DOHH2 (cell line): Measurements from ENCODE around the gene ADAP1.

ENCODE experiments used
- H3F3A ChIP-seq: fragments of 200-600 bp; sonication (generic), shearing (Covaris generic); 2 replicates; pipeline ENCODE4 v1.6.0; 2016; ENCODE audit warnings: antibody characterized with exemption, mild to moderate bottlenecking; ENCODE audit not compliant: control insufficient read depth, insufficient read depth
- H3K27ac ChIP-seq: fragments of 200-600 bp; sonication (generic); 2 replicates; pipeline ENCODE4 v1.5.1; 2014; ENCODE audit warnings: low read depth, mild to moderate bottlenecking, low read length, moderate library complexity
- H3K27me3 ChIP-seq: fragments of 200-600 bp; sonication (generic); 2 replicates; pipeline ENCODE4 v1.6.1; 2014; ENCODE audit warnings: mild to moderate bottlenecking, low read length, mixed read lengths; ENCODE audit not compliant: control insufficient read depth
- H3K36me3 ChIP-seq: fragments of 200-600 bp; sonication (generic); 2 replicates; pipeline ENCODE4 v1.6.1; 2014; ENCODE audit warnings: mild to moderate bottlenecking, low read length, moderate library complexity, mixed read lengths; ENCODE audit not compliant: control insufficient read depth
- H3K4me1 ChIP-seq: fragments of 200-600 bp; sonication (generic); 2 replicates; pipeline ENCODE4 v1.6.1; 2014; ENCODE audit warnings: mild to moderate bottlenecking, low read length, mixed read lengths; ENCODE audit not compliant: control insufficient read depth
- H3K4me2 ChIP-seq: fragments of 200-600 bp; sonication (generic); 2 replicates; pipeline ENCODE4 v1.6.0; 2014; ENCODE audit warnings: mild to moderate bottlenecking, low read length, moderate library complexity
- H3K4me3 ChIP-seq: fragments of 200-600 bp; sonication (generic); 2 replicates; pipeline ENCODE4 v1.5.1; 2014; ENCODE audit warnings: mild to moderate bottlenecking, low read length, mixed read lengths
- H3K79me2 ChIP-seq: fragments of 200-600 bp; sonication (generic); 2 replicates; pipeline ENCODE4 v1.6.1; 2014; ENCODE audit warnings: mild to moderate bottlenecking, low read length, mixed read lengths; ENCODE audit not compliant: control insufficient read depth
- H3K9me2 ChIP-seq: fragments of 200-600 bp; sonication (generic); replicated peaks from 2 replicates; pipeline ENCODE4 v1.6.1; 2014; ENCODE audit warnings: mild to moderate bottlenecking, low read length, mixed read lengths; ENCODE audit not compliant: control insufficient read depth
- H3K9me3 ChIP-seq: fragments of 200-600 bp; sonication (generic); 2 replicates; pipeline ENCODE4 v1.6.1; 2014; ENCODE audit warnings: antibody characterized with exemption, low read length, mixed read lengths; ENCODE audit not compliant: control insufficient read depth, insufficient read depth
- H4K20me1 ChIP-seq: fragments of 200-600 bp; sonication (generic); 2 replicates; pipeline ENCODE4 v1.6.0; 2014; ENCODE audit warnings: low read depth, mild to moderate bottlenecking, antibody characterized with exemption, low read length, moderate library complexity; ENCODE audit not compliant: control insufficient read depth, insufficient read depth
- EZH2phosphoT487 ChIP-seq: fragments of 200-600 bp; sonication (generic); IDR thresholded peaks from 2 replicates; pipeline ENCODE4 v1.6.1; 2017; ENCODE audit warnings: borderline replicate concordance, mild to moderate bottlenecking, antibody characterized with exemption, low read length, moderate library complexity, mixed read lengths
- TF ChIP-seq, protein P1 (sequence below): fragments of 200-600 bp; sonication (generic); IDR thresholded peaks from one replicate; pipeline ENCODE4 v1.5.1; 2014; ENCODE audit warnings: antibody characterized with exemption, mild to moderate bottlenecking, low read depth, low read length; ENCODE audit not compliant: poor library complexity, severe bottlenecking

ADAP1 gene

DNA sequence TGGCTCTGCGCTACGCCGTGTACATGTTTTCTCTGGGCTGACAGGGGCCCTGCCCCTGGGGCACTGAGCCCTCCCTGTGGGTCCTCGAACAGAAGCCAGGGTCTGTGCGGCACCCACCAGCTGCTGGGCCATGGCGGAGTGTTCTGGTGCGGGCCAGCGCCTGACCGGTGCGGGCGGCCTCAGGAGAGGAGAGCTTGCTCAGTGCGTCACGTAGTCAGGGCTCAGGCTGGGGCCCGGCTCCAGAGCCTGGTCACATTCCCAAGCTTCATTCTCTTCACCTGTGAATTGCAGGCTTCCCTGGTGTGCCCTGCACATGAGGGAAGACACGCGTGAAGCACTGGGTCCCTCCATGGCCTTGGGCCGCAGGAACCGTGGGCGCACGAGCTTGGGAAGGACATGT lies 62.7 kb downstream of the ADAP1 start:
- no peaks in the 10 kb centered on the region; the same call in 1 of the 2 replicates for H4K20me1 ChIP-seq
- TF ChIP-seq EZH2phosphoT487: no peak
- TF ChIP-seq, protein P1, sequence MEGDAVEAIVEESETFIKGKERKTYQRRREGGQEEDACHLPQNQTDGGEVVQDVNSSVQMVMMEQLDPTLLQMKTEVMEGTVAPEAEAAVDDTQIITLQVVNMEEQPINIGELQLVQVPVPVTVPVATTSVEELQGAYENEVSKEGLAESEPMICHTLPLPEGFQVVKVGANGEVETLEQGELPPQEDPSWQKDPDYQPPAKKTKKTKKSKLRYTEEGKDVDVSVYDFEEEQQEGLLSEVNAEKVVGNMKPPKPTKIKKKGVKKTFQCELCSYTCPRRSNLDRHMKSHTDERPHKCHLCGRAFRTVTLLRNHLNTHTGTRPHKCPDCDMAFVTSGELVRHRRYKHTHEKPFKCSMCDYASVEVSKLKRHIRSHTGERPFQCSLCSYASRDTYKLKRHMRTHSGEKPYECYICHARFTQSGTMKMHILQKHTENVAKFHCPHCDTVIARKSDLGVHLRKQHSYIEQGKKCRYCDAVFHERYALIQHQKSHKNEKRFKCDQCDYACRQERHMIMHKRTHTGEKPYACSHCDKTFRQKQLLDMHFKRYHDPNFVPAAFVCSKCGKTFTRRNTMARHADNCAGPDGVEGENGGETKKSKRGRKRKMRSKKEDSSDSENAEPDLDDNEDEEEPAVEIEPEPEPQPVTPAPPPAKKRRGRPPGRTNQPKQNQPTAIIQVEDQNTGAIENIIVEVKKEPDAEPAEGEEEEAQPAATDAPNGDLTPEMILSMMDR: no peak
- no peaks in the 10 kb centered on the region for H3K27me3 ChIP-seq
- no peaks in the 10 kb centered on the region for H3F3A ChIP-seq
- H3K27ac ChIP-seq: no peak overlapping the region
- H3K4me1 ChIP-seq: no peaks in the 10 kb centered on the region
- peaks cover 90% of the 10 kb centered on the region for H3K36me3 ChIP-seq
- no peaks in the 10 kb centered on the region for H3K9me3 ChIP-seq
- H3K9me2 ChIP-seq: no peaks in the 10 kb centered on the region
- no peak overlapping the region for H3K4me3 ChIP-seq
- H3K79me2 ChIP-seq: peaks cover 25% of the 10 kb centered on the region
- no peak overlapping the region for H3K4me2 ChIP-seq

DNA sequence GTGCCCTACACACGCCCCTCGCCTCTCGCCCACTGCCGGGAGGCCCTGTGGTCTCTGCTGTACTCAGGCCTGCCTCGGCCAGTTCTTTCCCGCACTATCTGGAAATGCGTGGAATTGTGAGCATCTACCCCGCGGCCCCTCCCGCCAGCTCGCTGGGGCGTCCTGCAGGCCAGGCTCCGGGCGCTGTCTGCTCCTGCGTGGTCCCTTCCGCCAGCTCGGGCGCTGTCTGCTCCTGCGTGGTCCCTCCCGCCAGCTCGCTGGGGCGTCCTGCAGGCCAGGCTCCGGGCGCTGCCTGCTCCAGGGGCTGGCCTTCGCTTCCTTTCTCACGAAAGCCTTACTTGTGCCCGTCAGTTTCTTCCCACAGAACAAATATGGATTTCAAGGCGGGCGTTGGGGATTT lies 63.2 kb downstream of the ADAP1 start:
- H4K20me1 ChIP-seq: no peaks in the 10 kb centered on the region; the same call in 1 of the 2 replicates
- H3K4me2 ChIP-seq: no peak overlapping the region
- no peak overlapping the region for H3K27ac ChIP-seq
- H3F3A ChIP-seq: no peaks in the 10 kb centered on the region
- H3K9me3 ChIP-seq: no peaks in the 10 kb centered on the region
- H3K79me2 ChIP-seq: peaks cover 30% of the 10 kb centered on the region
- TF ChIP-seq, protein P1: no peak
- TF ChIP-seq EZH2phosphoT487: no peak
- H3K4me3 ChIP-seq: no peak overlapping the region
- H3K9me2 ChIP-seq: no peaks in the 10 kb centered on the region
- H3K36me3 ChIP-seq: peaks cover 90% of the 10 kb centered on the region
- H3K4me1 ChIP-seq: no peaks in the 10 kb centered on the region
- no peaks in the 10 kb centered on the region for H3K27me3 ChIP-seq

DNA sequence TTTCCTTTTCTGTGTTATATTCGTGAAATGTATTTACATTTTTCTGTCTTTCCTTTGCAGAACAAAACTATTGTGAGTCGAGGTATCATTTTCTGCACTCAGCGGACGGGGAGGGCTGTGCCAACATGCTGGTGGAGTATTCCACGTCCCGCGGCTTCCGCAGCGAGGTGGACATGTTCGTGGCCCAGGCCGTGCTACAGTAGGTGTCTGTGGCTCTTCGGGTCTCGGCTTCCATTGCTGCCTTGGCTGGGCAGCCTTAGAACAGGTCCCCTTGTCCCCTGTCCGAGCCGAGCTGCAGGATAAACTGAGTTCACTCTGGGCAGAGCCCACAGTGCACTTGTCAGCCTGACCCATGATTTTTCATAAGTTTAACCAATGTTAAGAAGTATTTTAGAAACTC lies 63.6 kb downstream of the ADAP1 start:
- Histone ChIP-seq H3K4me1 (no peaks in the 10 kb centered on the region), H3K27me3 (no peaks in the 10 kb centered on the region), H3F3A (no peaks in the 10 kb centered on the region), H3K27ac (no peak overlapping the region), H3K4me2 (no peak overlapping the region), H3K9me2 (no peaks in the 10 kb centered on the region), H4K20me1 (no peaks in the 10 kb centered on the region; the same call in 1 of the 2 replicates), H3K9me3 (no peaks in the 10 kb centered on the region), H3K4me3 (no peak overlapping the region), H3K79me2 (peaks cover 34% of the 10 kb centered on the region), H3K36me3 (peaks cover 89% of the 10 kb centered on the region)
- TF ChIP-seq EZH2phosphoT487: no peak
- TF ChIP-seq, protein P1: no peak

DNA sequence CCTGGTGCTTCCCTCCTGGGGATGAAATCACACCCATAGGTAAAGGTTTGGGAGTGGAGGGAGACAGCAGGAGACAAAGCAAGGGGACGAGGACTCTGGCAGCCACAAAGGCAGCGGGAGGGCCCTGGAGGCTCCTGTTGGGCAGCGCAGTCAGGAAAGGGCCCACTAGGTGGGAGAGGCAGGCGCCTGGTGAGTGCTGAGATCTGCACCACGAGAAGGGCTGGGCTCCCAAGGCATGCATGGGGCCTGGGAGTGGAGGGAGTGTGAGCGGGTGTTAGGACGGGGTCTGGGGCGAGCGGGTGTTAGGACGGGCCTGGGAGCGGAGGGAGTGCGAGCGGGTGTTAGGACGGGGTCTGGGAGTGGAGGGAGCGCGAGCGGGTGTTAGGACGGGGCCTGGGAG lies 65.1 kb downstream of the ADAP1 start:
- H3K4me2 ChIP-seq: no peak overlapping the region
- H3K79me2 ChIP-seq: peaks cover 49% of the 10 kb centered on the region
- no peaks in the 10 kb centered on the region; the same call in 1 of the 2 replicates for H4K20me1 ChIP-seq
- no peaks in the 10 kb centered on the region for H3K9me3 ChIP-seq
- TF ChIP-seq, protein P1: no peak
- no peak for TF ChIP-seq EZH2phosphoT487
- H3K27ac ChIP-seq: no peak overlapping the region
- no peak overlapping the region for H3K4me3 ChIP-seq
- H3F3A ChIP-seq: no peaks in the 10 kb centered on the region
- peaks cover 75% of the 10 kb centered on the region for H3K36me3 ChIP-seq
- no peaks in the 10 kb centered on the region for H3K9me2 ChIP-seq
- no peaks in the 10 kb centered on the region for H3K4me1 ChIP-seq
- H3K27me3 ChIP-seq: no peaks in the 10 kb centered on the region
